ENCODE results near the gene DNAJC30. TPM values are rescaled to one million over a fixed set of nuclear protein-coding genes. Genes with fewer than 3 reads are reported as not detected.
"Not testable (repeated sequence)": the region's sequence is repeated elsewhere in the genome, so short reads cannot be mapped to it uniquely, and the experiment has no call there.

DNAJC30 gene
- total RNA-seq, 2 donors from 2014 or later, result 8.9 to 11.1 TPM

GRCh38 chr7:73663033-73663432, 20.2 kb downstream of the DNAJC30 start:
- H3K27ac ChIP-seq (ENCODE audit: low read depth, low read length), result no peak overlapping the region
- no peak overlapping the region for H3K9ac ChIP-seq (ENCODE audit: extremely low read depth, low read length, poor library complexity, severe bottlenecking)
- H3K9me3 ChIP-seq (ENCODE audit: control insufficient read depth, low read length), result peaks cover 6% of the 10 kb centered on the region
- Mint-ChIP-seq H3K4me1 (no peaks in the 10 kb centered on the region), H3K36me3 (ENCODE audit: low read depth) (no peaks in the 10 kb centered on the region), H3K27me3 (ENCODE audit: insufficient read depth) (peaks cover 62% of the 10 kb centered on the region), H3K4me3 (no peak overlapping the region), H3K27ac (no peak overlapping the region), H3K9me3 (peaks cover 11% of the 10 kb centered on the region)
- H3K4me1 ChIP-seq (ENCODE audit: control insufficient read depth, insufficient read depth, low read length), result no peaks in the 10 kb centered on the region
- no peaks in the 10 kb centered on the region for H3K36me3 ChIP-seq (ENCODE audit: control insufficient read depth, insufficient read depth, low read length)
- TF ChIP-seq CTCF (conservative IDR thresholded peaks at IDR 0.05), result no peak
- no peaks in the 10 kb centered on the region for H3K27me3 ChIP-seq (ENCODE audit: control insufficient read depth, insufficient read depth, low read length, poor library complexity, severe bottlenecking)
- DNase-seq, result no peak
- H3K4me3 ChIP-seq (ENCODE audit: low read length), result no peak overlapping the region

- 92 to 94% methylated on average over 4 of the region's 4 CpGs for WGBS, 2 experiments (ENCODE audit: insufficient coverage in 1 of 2, insufficient read length in 1 of 2)
- H3K4me3 ChIP-seq (ENCODE audit: low read length); H3K27me3 ChIP-seq (ENCODE audit: control insufficient read depth, insufficient read depth, low read length, poor library complexity, severe bottlenecking); H3K27ac ChIP-seq (ENCODE audit: low read depth, low read length); H3K36me3 ChIP-seq (ENCODE audit: control insufficient read depth, insufficient read depth, low read length); H3K4me3 Mint-ChIP-seq; H3K9ac ChIP-seq (ENCODE audit: extremely low read depth, low read length, poor library complexity, severe bottlenecking); H3K4me1 ChIP-seq (ENCODE audit: control insufficient read depth, insufficient read depth, low read length); H3K27ac Mint-ChIP-seq; H3K9me3 ChIP-seq (ENCODE audit: control insufficient read depth, low read length); H3K4me1 Mint-ChIP-seq; H3K36me3 Mint-ChIP-seq (ENCODE audit: low read depth); DNase-seq: not testable (repeated sequence)
- H3K9me3 Mint-ChIP-seq, result peaks cover 12% of the 10 kb centered on the region
- peaks cover 45% of the 10 kb centered on the region for H3K27me3 Mint-ChIP-seq (ENCODE audit: insufficient read depth)
These were observed 22.7 kb downstream of the DNAJC30 start for GRCh38 chr7:73660594-73660993.

GRCh38 chr7:73659983-73660382, 23.3 kb downstream of the DNAJC30 start:
- H3K9me3 ChIP-seq (ENCODE audit: control insufficient read depth, low read length), result peaks cover 11% of the 10 kb centered on the region
- no peak for DNase-seq
- no peaks in the 10 kb centered on the region for H3K4me1 ChIP-seq (ENCODE audit: control insufficient read depth, insufficient read depth, low read length)
- peaks cover 18% of the 10 kb centered on the region for H3K9me3 Mint-ChIP-seq
- H3K27me3 ChIP-seq (ENCODE audit: control insufficient read depth, insufficient read depth, low read length, poor library complexity, severe bottlenecking), result no peaks in the 10 kb centered on the region
- no peaks in the 10 kb centered on the region for H3K36me3 ChIP-seq (ENCODE audit: control insufficient read depth, insufficient read depth, low read length)
- H3K9ac ChIP-seq (ENCODE audit: extremely low read depth, low read length, poor library complexity, severe bottlenecking), result no peak overlapping the region
- no peak overlapping the region for H3K27ac Mint-ChIP-seq
- no peak overlapping the region for H3K4me3 ChIP-seq (ENCODE audit: low read length)
- no peaks in the 10 kb centered on the region for H3K4me1 Mint-ChIP-seq
- H3K4me3 Mint-ChIP-seq, result no peak overlapping the region
- no peaks in the 10 kb centered on the region for H3K36me3 Mint-ChIP-seq (ENCODE audit: low read depth)
- no peak overlapping the region for H3K27ac ChIP-seq (ENCODE audit: low read depth, low read length)
- H3K27me3 Mint-ChIP-seq (ENCODE audit: insufficient read depth), result peaks cover 43% of the 10 kb centered on the region
- no peak for TF ChIP-seq CTCF (conservative IDR thresholded peaks at IDR 0.05)
- 59 to 81% methylated on average over 8 of the region's 8 CpGs for WGBS, 2 experiments (ENCODE audit: insufficient coverage in 1 of 2, insufficient read length in 1 of 2)

GRCh38 chr7:73655309-73655708, 27.9 kb downstream of the DNAJC30 start:
- H3K36me3 ChIP-seq (ENCODE audit: control insufficient read depth, insufficient read depth, low read length); H3K27ac Mint-ChIP-seq; H3K4me1 Mint-ChIP-seq; H3K4me3 ChIP-seq (ENCODE audit: low read length); H3K36me3 Mint-ChIP-seq (ENCODE audit: low read depth); H3K4me1 ChIP-seq (ENCODE audit: control insufficient read depth, insufficient read depth, low read length); H3K9ac ChIP-seq (ENCODE audit: extremely low read depth, low read length, poor library complexity, severe bottlenecking); H3K4me3 Mint-ChIP-seq; H3K27ac ChIP-seq (ENCODE audit: low read depth, low read length); DNase-seq: not testable (repeated sequence)
- H3K27me3 ChIP-seq (ENCODE audit: control insufficient read depth, insufficient read depth, low read length, poor library complexity, severe bottlenecking), result peaks cover 13% of the 10 kb centered on the region
- peaks cover 37% of the 10 kb centered on the region for H3K27me3 Mint-ChIP-seq (ENCODE audit: insufficient read depth)
- 84% methylated on average over 4 of the region's 4 CpGs; no CpG with 5 or more reads in 1 of the 2 experiments for WGBS, 2 experiments (ENCODE audit: insufficient coverage in 1 of 2, insufficient read length in 1 of 2)
- peaks cover 11% of the 10 kb centered on the region for H3K9me3 ChIP-seq (ENCODE audit: control insufficient read depth, low read length)
- peaks cover 11% of the 10 kb centered on the region for H3K9me3 Mint-ChIP-seq
